HCT116 (cell line): ENCODE measurements around the gene OLFML1.

Experiments
- CTCF ChIP-seq, 3 experiments: fragments of 200-600 bp in 1 of 3; sonication (generic) in 1 of 3; IDR thresholded peaks in 2 of 3; conservative IDR thresholded peaks in 1 of 3; 2 replicates each; pipeline ENCODE4 v1.5.1; 2012 to 2017; ENCODE audit warnings: low read depth in 2 of 3, low read length in 2 of 3, antibody characterized with exemption in 1 of 3, borderline replicate concordance in 1 of 3, control low read depth in 1 of 3, mild to moderate bottlenecking in 1 of 3, mixed read lengths in 1 of 3, mixed run types in 1 of 3, moderate library complexity in 1 of 3; ENCODE audit not compliant: insufficient read depth in 1 of 3
- EZH2 ChIP-seq: fragments of 200-600 bp; sonication (generic); IDR thresholded peaks from 2 replicates; pipeline ENCODE4 v1.6.1; 2017; ENCODE audit warnings: antibody characterized with exemption, mixed run types
- POLR2AphosphoS5 ChIP-seq: IDR thresholded peaks from 2 replicates; pipeline ENCODE4 v1.6.1; 2011; ENCODE audit warnings: mild to moderate bottlenecking, low read depth, low read length, moderate library complexity
- SIN3A ChIP-seq: IDR thresholded peaks from 2 replicates; pipeline ENCODE4 v1.6.1; 2012; ENCODE audit warnings: low read depth

GRCh38 chr11:7490054-7490453 is 4.7 kb downstream of the OLFML1 start:
- TF ChIP-seq EZH2 = no peak
- TF ChIP-seq CTCF (IDR thresholded peaks at IDR 0.05 in 2 of 3, conservative IDR thresholded peaks at IDR 0.05 in 1 of 3; ENCODE audit: borderline replicate concordance in 1 of 3, insufficient read depth in 1 of 3, low read depth in 2 of 3, low read length in 2 of 3) = no peak
- no peak for TF ChIP-seq POLR2AphosphoS5
- TF ChIP-seq SIN3A = no peak
